Activated CD4-positive, CD25-positive, alpha-beta regulatory T cell treated with anti-CD3 and anti-CD28 coated beads, Interleukin-2, amount 50 U/mL, for 24 hours (primary cell): ENCODE measurements around the gene PTPRM.

Experiments used
- ATAC-seq, 2 donors: fragments of 150-1000 bp; cut with Tn5 transposase; one replicate each; pipeline ENCODE4 v1.10.0; 2021; ENCODE audit warnings: mild to moderate bottlenecking in 1 of 2, moderate library complexity in 1 of 2

PTPRM gene

GRCh38 chr18:7630731-7631442 lies 63.8 kb downstream of the PTPRM start:
- ATAC-seq, result no peak

- ATAC-seq, result no peak
These were observed 65.3 kb downstream of the PTPRM start for GRCh38 chr18:7632152-7633098.

GRCh38 chr18:7633171-7633570 lies 66.1 kb downstream of the PTPRM start:
- ATAC-seq, result no peak

GRCh38 chr18:7635948-7636347 lies 68.8 kb downstream of the PTPRM start:
- no peak for ATAC-seq

- ATAC-seq, result no peak
These were observed 70.2 kb downstream of the PTPRM start for GRCh38 chr18:7637269-7637668.

- ATAC-seq, result no peak
These were observed 71.2 kb downstream of the PTPRM start for GRCh38 chr18:7638321-7638720.

- ATAC-seq, result no peak
These were observed 74.7 kb downstream of the PTPRM start for GRCh38 chr18:7641813-7642212.

- ATAC-seq, result no peak
These were observed 75.3 kb downstream of the PTPRM start for GRCh38 chr18:7642331-7642890.

GRCh38 chr18:7645756-7646155 lies 78.6 kb downstream of the PTPRM start:
- ATAC-seq, result no peak

GRCh38 chr18:7646174-7646886 lies 79.2 kb downstream of the PTPRM start:
- ATAC-seq, result no peak

- ATAC-seq, result no peak
These were observed 80.4 kb downstream of the PTPRM start for GRCh38 chr18:7647500-7647899.

GRCh38 chr18:7657050-7657449 lies 89.9 kb downstream of the PTPRM start:
- ATAC-seq, result no peak

- no peak for ATAC-seq
These were observed 90.8 kb downstream of the PTPRM start for GRCh38 chr18:7657937-7658336.

- no peak for ATAC-seq
These were observed 91.6 kb downstream of the PTPRM start for GRCh38 chr18:7658701-7659100.

GRCh38 chr18:7661207-7661606 lies 94.1 kb downstream of the PTPRM start:
- no peak for ATAC-seq

- no peak for ATAC-seq
These were observed 95.8 kb downstream of the PTPRM start for GRCh38 chr18:7662866-7663265.

GRCh38 chr18:7663366-7664312 lies 96.5 kb downstream of the PTPRM start:
- ATAC-seq, result no peak

- no peak for ATAC-seq
These were observed 99.2 kb downstream of the PTPRM start for GRCh38 chr18:7666195-7666776.

GRCh38 chr18:7668392-7668791 lies 101.3 kb downstream of the PTPRM start:
- no peak for ATAC-seq

- no peak for ATAC-seq
These were observed 102.2 kb downstream of the PTPRM start for GRCh38 chr18:7669361-7669760.

GRCh38 chr18:7671105-7671504 lies 104.0 kb downstream of the PTPRM start:
- ATAC-seq, result no peak
